Ramos (cell line): ENCODE results near the gene SLC39A3.

Experiments
- in situ Hi-C: fragments of 300-500 bp; cut with MboI; formaldehyde crosslinking; loops from one replicate; pipeline ENCODE4 v1.14.3; 2022; ENCODE audit warnings: low sequenced_read_pairs; ENCODE audit not compliant: unreplicated experiment

The SLC39A3 gene

GRCh38 chr19:2739602-2740313 is at the start of gene SLC39A3:
Gene SLC39A3, minus strand, starts transcription at chr19:2740017. Its CDS starts 2,760 bp downstream, at chr19:2737257.
- in situ Hi-C loops = no loop called here

- in situ Hi-C loops = no loop called here
Observed at GRCh38 chr19:2788237-2788636, 48.4 kb upstream of the SLC39A3 start.

- in situ Hi-C loops = no loop called here
Observed at GRCh38 chr19:2787115-2787514, 47.3 kb upstream of the SLC39A3 start.

- in situ Hi-C loops = no loop called here
Observed at GRCh38 chr19:2785244-2785997, 45.6 kb upstream of the SLC39A3 start, which contains the start of gene THOP1. Gene THOP1, plus strand, starts transcription at chr19:2785503. Its CDS starts 160 bp downstream, at chr19:2785663.

- in situ Hi-C loops = no loop called here
Observed at GRCh38 chr19:2783781-2784145, 43.9 kb upstream of the SLC39A3 start.

DNA sequence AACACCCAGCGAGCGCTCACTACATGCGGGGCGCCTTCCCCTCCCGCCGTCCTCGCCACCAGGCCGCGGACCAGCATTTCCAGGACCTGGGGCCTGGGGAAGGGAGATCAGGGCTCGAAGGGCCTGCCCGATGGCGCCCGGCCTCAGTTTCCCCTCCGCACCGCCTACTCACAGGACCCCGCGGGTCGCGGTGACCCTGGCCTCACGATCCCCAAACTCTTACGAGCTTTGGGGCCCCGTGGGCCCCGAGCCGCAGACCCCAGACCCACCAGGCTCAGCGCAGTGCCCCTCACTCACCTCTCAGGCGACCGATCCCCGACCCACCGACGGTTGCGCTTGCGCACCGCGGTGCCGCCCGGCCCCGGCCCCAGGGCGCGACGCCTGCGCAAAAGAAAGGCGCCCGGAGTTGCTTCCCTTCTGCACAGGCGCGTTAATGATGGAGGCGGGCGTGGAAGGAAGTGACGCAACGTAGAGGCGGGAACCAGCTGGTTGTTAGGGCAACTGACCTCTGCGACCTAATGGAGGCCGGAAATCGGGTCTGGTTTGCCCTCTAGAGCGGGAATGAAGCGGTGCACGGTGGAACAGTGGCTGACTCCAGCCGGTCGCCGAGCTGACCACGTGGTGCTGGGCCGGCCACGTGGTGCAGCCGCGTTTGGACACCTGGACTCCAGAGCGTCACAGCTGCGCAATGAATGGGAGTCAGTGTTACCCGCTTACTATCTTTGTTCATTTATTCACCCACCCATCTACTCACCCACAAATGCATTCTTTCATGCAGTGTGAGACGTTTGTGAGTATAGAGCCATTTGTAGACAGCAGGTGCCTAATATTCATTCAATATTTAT is 43.3 kb upstream of the SLC39A3 start, which contains the start of gene SGTA:
TSS of gene SGTA (minus strand) at position 338 of the 845 bp plus-strand sequence. CDS start 14,205 bp downstream, outside the sequence.
- in situ Hi-C loops = no loop called here

- in situ Hi-C loops = no loop called here
Observed at GRCh38 chr19:2782329-2782935, 42.6 kb upstream of the SLC39A3 start.

DNA sequence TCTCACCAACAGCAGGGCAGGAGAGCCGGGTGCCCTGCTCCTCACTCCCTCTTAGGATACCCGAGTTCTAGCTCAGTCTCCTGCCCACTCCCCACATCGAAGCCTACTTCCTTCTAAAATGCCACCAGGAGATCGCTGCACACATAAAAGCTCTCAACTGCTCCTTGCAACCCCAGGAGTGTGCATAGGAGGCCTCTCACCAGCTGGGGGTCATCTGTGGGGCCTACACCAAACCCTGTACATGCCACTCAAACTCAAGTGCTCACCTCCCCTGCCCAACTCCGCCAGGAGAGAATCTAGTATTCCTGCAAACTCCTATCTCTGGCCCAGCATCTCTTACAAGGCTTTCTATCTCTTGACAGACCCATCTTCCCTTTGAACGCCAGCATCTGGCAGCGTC is 40.5 kb upstream of the SLC39A3 start:
- in situ Hi-C loops = no loop called here

DNA sequence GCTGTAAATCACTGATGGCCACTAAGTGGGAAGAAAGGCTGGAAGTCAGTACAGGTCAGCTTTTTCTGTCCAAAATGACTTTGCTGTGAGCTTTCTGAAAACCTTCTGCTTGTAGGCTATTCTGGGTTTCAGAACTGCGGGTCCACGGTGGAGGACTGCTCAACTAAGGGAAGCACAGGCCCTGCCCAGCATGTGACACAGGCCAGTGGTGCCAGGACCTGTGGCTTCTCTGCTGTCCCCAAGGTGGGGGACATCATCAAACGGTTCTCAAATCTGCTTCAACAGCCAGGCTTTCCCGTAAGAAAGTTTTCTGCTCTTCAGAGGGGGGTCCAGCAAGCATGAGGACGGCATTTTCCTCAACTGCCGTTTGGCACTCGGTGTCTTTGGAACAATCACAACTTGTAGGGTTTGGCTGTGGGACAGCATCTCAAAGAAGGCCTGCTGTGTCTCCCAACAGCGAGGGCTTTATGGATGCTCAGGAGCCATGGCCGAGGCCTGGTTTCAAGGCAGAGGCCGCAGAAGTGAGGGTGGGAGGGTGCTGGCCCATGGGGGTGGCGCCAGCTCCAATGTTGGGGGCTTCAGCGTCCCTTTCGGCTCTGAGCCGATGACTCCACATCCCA is 39.4 kb upstream of the SLC39A3 start:
- in situ Hi-C loops = no loop called here

- in situ Hi-C loops = no loop called here
Observed at GRCh38 chr19:2777952-2778683, 38.3 kb upstream of the SLC39A3 start.

DNA sequence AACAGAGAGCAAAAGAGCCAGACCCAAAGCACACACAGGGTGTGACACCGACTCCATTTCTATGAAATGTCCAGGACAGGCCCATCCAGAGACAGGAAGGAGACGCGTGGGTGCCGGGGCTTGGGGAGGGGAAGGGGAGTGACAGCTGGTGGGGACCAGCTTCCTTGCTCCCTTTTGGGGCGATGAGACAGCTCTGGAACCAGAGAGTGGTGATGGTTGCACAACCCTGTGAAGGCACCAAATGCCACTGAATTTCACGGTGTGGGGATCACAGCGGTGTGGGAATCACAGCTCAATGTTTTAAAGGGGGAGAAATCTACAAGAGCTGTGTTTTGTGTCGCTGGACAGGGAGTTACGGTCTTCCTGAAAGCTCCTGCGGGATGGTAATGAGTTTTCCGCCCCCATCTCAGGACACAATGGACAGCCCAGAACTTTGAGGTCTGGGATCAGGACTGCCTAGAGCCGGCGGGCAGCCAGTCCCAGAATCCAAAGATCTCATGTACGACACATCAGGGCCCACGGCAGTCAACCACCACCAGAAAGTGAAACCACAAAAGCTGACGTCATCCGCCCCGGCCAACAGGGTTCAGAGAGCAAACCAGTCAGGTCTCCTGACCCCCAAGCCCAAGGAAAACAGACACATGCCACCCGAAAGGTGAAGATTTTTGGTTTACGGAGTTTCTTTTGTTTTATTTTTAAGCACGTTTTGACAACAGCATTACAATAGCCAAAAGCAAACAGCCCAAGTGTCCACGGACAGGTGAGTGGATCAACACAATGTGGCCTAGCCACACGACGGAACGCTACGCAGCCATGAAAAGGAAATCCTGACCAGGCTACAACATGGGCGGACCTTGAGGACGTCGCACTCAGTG is 36.0 kb upstream of the SLC39A3 start:
- in situ Hi-C loops = no loop called here

- in situ Hi-C loops = no loop called here
Observed at GRCh38 chr19:2774953-2775555, 35.2 kb upstream of the SLC39A3 start.

GRCh38 chr19:2774083-2774679 is 34.4 kb upstream of the SLC39A3 start:
- in situ Hi-C loops = no loop called here

- in situ Hi-C loops = no loop called here
Observed at GRCh38 chr19:2771786-2772674, 32.2 kb upstream of the SLC39A3 start.

- in situ Hi-C loops = no loop called here
Observed at GRCh38 chr19:2770055-2771013, 30.5 kb upstream of the SLC39A3 start.
